ENCODE data around the gene EEF1B2.

DNA sequence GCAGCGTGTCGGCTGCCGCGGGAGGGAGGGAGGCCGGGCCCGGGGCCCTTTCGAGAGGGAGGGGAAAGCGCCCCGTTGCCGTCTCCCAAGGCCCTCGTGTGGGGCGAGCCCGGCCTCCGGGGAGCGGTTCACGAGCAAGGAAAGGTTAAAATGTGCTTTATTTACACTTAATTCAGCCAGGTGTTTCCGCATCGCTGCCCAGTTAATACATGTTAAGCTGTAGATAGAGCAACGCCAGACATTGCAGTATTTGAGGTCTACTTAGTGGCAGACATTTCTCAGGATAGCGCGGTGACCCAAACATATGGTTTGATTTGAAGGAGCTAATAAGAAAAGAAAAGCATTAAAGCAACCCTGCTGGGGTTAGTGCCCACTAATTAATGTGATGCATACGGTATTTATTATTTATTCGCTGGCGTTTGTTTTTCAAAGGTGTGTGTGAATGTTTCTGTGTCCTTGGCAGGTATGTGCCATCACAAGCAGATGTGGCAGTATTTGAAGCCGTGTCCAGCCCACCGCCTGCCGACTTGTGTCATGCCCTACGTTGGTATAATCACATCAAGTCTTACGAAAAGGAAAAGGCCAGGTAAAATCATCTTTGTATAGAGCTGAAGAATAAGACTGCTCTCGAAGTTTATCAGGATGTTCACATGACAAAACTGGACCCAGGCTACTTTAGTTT lies 571 bp downstream of the EEF1B2 start:
- TF ChIP-seq, protein P1, sequence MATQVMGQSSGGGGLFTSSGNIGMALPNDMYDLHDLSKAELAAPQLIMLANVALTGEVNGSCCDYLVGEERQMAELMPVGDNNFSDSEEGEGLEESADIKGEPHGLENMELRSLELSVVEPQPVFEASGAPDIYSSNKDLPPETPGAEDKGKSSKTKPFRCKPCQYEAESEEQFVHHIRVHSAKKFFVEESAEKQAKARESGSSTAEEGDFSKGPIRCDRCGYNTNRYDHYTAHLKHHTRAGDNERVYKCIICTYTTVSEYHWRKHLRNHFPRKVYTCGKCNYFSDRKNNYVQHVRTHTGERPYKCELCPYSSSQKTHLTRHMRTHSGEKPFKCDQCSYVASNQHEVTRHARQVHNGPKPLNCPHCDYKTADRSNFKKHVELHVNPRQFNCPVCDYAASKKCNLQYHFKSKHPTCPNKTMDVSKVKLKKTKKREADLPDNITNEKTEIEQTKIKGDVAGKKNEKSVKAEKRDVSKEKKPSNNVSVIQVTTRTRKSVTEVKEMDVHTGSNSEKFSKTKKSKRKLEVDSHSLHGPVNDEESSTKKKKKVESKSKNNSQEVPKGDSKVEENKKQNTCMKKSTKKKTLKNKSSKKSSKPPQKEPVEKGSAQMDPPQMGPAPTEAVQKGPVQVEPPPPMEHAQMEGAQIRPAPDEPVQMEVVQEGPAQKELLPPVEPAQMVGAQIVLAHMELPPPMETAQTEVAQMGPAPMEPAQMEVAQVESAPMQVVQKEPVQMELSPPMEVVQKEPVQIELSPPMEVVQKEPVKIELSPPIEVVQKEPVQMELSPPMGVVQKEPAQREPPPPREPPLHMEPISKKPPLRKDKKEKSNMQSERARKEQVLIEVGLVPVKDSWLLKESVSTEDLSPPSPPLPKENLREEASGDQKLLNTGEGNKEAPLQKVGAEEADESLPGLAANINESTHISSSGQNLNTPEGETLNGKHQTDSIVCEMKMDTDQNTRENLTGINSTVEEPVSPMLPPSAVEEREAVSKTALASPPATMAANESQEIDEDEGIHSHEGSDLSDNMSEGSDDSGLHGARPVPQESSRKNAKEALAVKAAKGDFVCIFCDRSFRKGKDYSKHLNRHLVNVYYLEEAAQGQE (IDR thresholded peaks at IDR 0.05; ENCODE audit: low read depth), result no peak
- TF ChIP-seq TAF1 (IDR thresholded peaks at IDR 0.05; ENCODE audit: low read depth) (no peak), RAD21 (IDR thresholded peaks at IDR 0.05; ENCODE audit: low read depth) (no peak), CEBPB (IDR thresholded peaks at IDR 0.05) (no peak), FOXM1 (IDR thresholded peaks at IDR 0.05; ENCODE audit: borderline replicate concordance, low read depth) (no peak)
